Large intestine (tissue), 12 donors: ENCODE measurements around the gene NUDT21. TPM values are rescaled to one million over a fixed set of nuclear protein-coding genes. Genes with fewer than 3 reads are reported as not detected.
"Not testable (repeated sequence)": the region's sequence is repeated elsewhere in the genome, so short reads cannot be mapped to it uniquely, and the experiment has no call there.

ENCODE experiments used
- DNase-seq, 2 donors: peaks; one replicate each; pipeline versions ENCODE4 v3.0.0 to v3.0.0-alpha.2; 2013
- H3K27ac ChIP-seq: one replicate; pipeline ENCODE4 v1.5.1; 2013; ENCODE audit warnings: low read length
- H3K27me3 ChIP-seq: 2 replicates; pipeline ENCODE4 v1.6.1; 2013; ENCODE audit warnings: low read length; ENCODE audit not compliant: control insufficient read depth, insufficient read depth
- H3K36me3 ChIP-seq: 2 replicates; pipeline ENCODE4 v1.6.1; 2013; ENCODE audit warnings: low read length; ENCODE audit not compliant: control insufficient read depth, insufficient read depth
- H3K4me1 ChIP-seq: one replicate; pipeline ENCODE4 v1.6.1; 2013; ENCODE audit warnings: low read length; ENCODE audit not compliant: control insufficient read depth, insufficient read depth
- H3K4me3 ChIP-seq: one replicate; pipeline ENCODE4 v1.5.1; 2013; ENCODE audit warnings: low read length
- H3K9me3 ChIP-seq: one replicate; pipeline ENCODE4 v1.6.1; 2013; ENCODE audit warnings: mild to moderate bottlenecking, low read depth, low read length, moderate library complexity; ENCODE audit not compliant: control insufficient read depth
- WGBS: methylation state at CpG from one replicate; pipeline ENCODE4 v1.1.5; 2013; ENCODE audit warnings: low lambda C conversion rate; ENCODE audit not compliant: insufficient coverage; 5-methylcytosine and 5-hydroxymethylcytosine counted together
- long read RNA-seq, 11 donors: transcript quantifications; one replicate each; lab custom pipeline, GENCODE V29; 2026
- polyA plus RNA-seq: library from polyadenylated mRNA; unstranded; fragments of 120-200 nt; gene quantifications from one replicate; pipeline ENCODE4 v1.2.1, GENCODE V29; 2013

The NUDT21 gene
- polyA plus RNA-seq = 112 TPM
- long read RNA-seq, donor 1, full-length matches to known transcripts = 23 of 23 reads
- long read RNA-seq, donor 1, partial matches to known transcripts = 0 of 23 reads
- long read RNA-seq, donor 1, other reads (novel, unspliced or antisense) = 0 of 23 reads
- long read RNA-seq, donor 2, full-length matches to known transcripts = 47 of 102 reads
- long read RNA-seq, donor 2, partial matches to known transcripts = 47 of 102 reads
- long read RNA-seq, donor 2, other reads (novel, unspliced or antisense) = 8 of 102 reads
- long read RNA-seq, donor 3 = 0 reads
- long read RNA-seq, donor 4, full-length matches to known transcripts = 7 of 7 reads
- long read RNA-seq, donor 4, partial matches to known transcripts = 0 of 7 reads
- long read RNA-seq, donor 4, other reads (novel, unspliced or antisense) = 0 of 7 reads
- long read RNA-seq, donor 5, full-length matches to known transcripts = 13 of 19 reads
- long read RNA-seq, donor 5, partial matches to known transcripts = 6 of 19 reads
- long read RNA-seq, donor 5, other reads (novel, unspliced or antisense) = 0 of 19 reads
- long read RNA-seq, donor 6, full-length matches to known transcripts = 40 of 58 reads
- long read RNA-seq, donor 6, partial matches to known transcripts = 18 of 58 reads
- long read RNA-seq, donor 6, other reads (novel, unspliced or antisense) = 0 of 58 reads
- long read RNA-seq, donor 7, full-length matches to known transcripts = 18 of 23 reads
- long read RNA-seq, donor 7, partial matches to known transcripts = 5 of 23 reads
- long read RNA-seq, donor 7, other reads (novel, unspliced or antisense) = 0 of 23 reads
- long read RNA-seq, donor 8, full-length matches to known transcripts = 51 of 92 reads
- long read RNA-seq, donor 8, partial matches to known transcripts = 41 of 92 reads
- long read RNA-seq, donor 8, other reads (novel, unspliced or antisense) = 0 of 92 reads
- long read RNA-seq, donor 9, full-length matches to known transcripts = 57 of 79 reads
- long read RNA-seq, donor 9, partial matches to known transcripts = 22 of 79 reads
- long read RNA-seq, donor 9, other reads (novel, unspliced or antisense) = 0 of 79 reads
- long read RNA-seq, donor 10, full-length matches to known transcripts = 61 of 107 reads
- long read RNA-seq, donor 10, partial matches to known transcripts = 46 of 107 reads
- long read RNA-seq, donor 10, other reads (novel, unspliced or antisense) = 0 of 107 reads
- long read RNA-seq, donor 11, full-length matches to known transcripts = 29 of 48 reads
- long read RNA-seq, donor 11, partial matches to known transcripts = 19 of 48 reads
- long read RNA-seq, donor 11, other reads (novel, unspliced or antisense) = 0 of 48 reads

DNA sequence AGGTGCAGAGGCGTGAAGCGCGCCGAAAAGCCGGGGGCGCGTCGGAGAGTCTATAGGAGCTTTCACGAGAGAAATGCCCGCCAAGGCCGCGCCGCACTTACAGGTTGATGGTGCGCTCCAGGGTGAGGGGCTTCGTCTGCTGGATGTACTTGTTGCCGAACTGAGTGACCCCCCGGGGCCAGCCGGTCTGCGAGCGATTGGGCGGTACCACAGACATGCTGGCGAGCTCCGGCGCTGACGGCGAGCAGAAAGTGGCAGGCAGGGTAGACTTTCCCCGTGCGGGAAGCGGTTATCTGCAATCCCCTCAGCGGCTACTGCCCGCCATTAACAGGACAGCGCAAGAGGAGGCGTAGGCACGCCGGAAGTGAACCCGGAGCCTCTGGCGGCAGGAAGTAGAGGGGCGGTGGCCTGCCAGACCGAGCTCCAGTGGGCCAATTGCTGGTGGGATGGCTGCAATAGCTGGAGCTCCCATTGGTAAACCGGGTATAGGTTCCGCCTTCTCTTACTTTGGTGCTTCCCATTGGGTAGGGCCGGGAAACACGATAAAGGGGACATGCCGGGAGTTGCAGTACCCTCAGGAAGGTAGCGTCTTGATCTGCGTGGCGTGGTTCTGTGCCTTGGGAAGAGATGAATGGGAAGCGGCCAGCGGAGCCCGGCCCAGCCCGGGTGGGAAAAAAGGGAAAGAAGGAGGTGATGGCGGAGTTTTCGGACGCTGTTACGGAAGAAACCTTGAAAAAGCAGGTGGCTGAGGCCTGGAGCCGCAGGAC is at the start of gene NUDT21, which contains the start of gene OGFOD1:
Gene NUDT21, minus strand, starts transcription at position 347 of the 767 bp plus-strand sequence. Its CDS starts 130 bp downstream, at position 217.
Gene OGFOD1, plus strand, starts transcription at position 569 of the 767 bp plus-strand sequence. Its CDS starts 59 bp downstream, at position 628.
- peak within 1 kb of the TSS; percentile 92 for H3K27ac ChIP-seq
- no peaks in the 10 kb centered on the region for H3K9me3 ChIP-seq
- peak within 1 kb of the TSS; percentile 86 for H3K4me3 ChIP-seq
- WGBS = no CpG with 5 or more reads among the region's 56 CpGs
- DNase-seq = peak; percentile 97 to 98
- no peaks in the 10 kb centered on the region for H3K27me3 ChIP-seq
- peaks cover 20% of the 10 kb centered on the region for H3K36me3 ChIP-seq
- H3K4me1 ChIP-seq = peaks cover 7% of the 10 kb centered on the region

DNA sequence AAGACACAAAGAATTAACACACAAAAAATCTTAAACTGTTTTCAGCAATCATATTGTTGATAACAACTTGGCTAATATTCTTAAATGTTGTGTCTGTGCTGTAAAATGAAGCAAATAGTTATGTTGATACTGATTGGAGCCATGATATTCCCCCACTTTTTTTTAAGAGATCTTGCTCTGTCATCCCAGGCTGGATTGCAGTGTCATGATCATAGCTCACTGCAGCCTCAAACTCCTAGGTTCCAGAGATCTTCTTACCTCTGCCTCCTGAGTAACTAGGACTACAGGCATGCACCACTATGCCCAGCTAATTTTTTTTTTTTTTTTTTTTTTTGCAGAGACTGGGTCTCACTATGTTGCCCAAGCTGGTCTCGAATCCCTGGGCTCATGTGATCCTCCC is 42.7 kb upstream of the NUDT21 start:
- WGBS = no CpG with 5 or more reads among the region's 1 CpG
- no peak for DNase-seq
- H3K27me3 ChIP-seq = no peaks in the 10 kb centered on the region
- peaks cover 25% of the 10 kb centered on the region for H3K36me3 ChIP-seq
- no peak overlapping the region for H3K4me3 ChIP-seq
- H3K4me1 ChIP-seq = no peaks in the 10 kb centered on the region
- H3K27ac ChIP-seq = no peak overlapping the region
- no peaks in the 10 kb centered on the region for H3K9me3 ChIP-seq

- H3K4me3 ChIP-seq = no peak overlapping the region
- WGBS = no CpG with 5 or more reads among the region's 2 CpGs
- peaks cover 18% of the 10 kb centered on the region for H3K36me3 ChIP-seq
These were observed 42.0 kb upstream of the NUDT21 start for GRCh38 chr16:56493126-56493525.

GRCh38 chr16:56491657-56492261 is 40.6 kb upstream of the NUDT21 start:
- 100% methylated on average over 4 of the region's 4 CpGs for WGBS
- Histone ChIP-seq H3K9me3 (no peaks in the 10 kb centered on the region), H3K36me3 (peaks cover 7% of the 10 kb centered on the region), H3K27ac (no peak overlapping the region), H3K4me3 (no peak overlapping the region), H3K27me3 (no peaks in the 10 kb centered on the region), H3K4me1 (no peaks in the 10 kb centered on the region)
- DNase-seq = no peak

More at GRCh38 chr16:56493126-56493525, 42.0 kb upstream of the NUDT21 start:
- H3K9me3 ChIP-seq = no peaks in the 10 kb centered on the region
- DNase-seq = no peak
- H3K27me3 ChIP-seq = no peaks in the 10 kb centered on the region
- H3K4me1 ChIP-seq = no peaks in the 10 kb centered on the region
- no peak overlapping the region for H3K27ac ChIP-seq

DNA sequence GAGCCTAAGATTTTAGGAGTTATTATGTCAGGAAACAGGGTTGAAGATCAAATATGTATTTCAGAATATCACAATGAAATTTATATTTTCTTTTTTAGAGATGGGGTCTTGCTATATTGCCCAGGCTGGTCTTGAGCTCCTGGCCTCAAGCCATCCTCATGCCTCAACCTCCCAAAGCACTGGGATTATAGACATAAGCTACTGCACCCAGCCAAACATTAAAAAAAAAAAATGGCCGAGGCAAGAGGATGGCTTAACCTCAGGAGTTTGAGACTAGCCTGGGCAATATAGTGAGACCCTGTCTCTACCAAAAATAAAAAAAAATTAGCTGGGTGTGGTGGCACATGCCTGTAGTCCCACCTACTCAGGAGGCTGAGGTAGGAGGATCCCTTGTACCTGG is 37.7 kb upstream of the NUDT21 start:
- not testable (repeated sequence) for H3K4me1 ChIP-seq, DNase-seq, H3K27me3 ChIP-seq, H3K9me3 ChIP-seq, H3K4me3 ChIP-seq, H3K27ac ChIP-seq
- WGBS = 83% methylated on average over 1 of the region's 1 CpG
- peaks cover 11% of the 10 kb centered on the region for H3K36me3 ChIP-seq

DNA sequence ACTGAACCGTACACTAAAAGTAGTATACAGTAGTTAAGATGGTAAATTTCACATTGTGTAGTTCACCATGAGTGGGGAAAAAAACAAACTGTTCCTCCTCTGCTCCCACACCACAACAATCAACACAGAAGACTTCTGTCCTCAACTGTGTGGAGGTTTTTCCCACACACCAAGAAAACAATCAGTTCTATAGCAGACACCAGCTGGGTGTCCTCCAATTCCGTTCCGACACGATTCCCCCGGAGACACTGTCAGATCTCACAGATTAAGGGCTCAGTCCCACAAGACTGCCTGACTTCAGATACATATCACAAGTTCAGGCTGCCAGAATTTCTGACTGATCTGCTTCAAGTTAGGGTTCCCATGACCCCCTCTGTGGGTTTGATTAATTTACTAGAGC is 36.9 kb upstream of the NUDT21 start:
- Histone ChIP-seq H3K4me3 (no peak overlapping the region), H3K27me3 (no peaks in the 10 kb centered on the region), H3K4me1 (no peaks in the 10 kb centered on the region), H3K27ac (no peak overlapping the region), H3K9me3 (no peaks in the 10 kb centered on the region), H3K36me3 (peaks cover 17% of the 10 kb centered on the region)
- WGBS = no CpG with 5 or more reads among the region's 5 CpGs
- DNase-seq = no peak

DNA sequence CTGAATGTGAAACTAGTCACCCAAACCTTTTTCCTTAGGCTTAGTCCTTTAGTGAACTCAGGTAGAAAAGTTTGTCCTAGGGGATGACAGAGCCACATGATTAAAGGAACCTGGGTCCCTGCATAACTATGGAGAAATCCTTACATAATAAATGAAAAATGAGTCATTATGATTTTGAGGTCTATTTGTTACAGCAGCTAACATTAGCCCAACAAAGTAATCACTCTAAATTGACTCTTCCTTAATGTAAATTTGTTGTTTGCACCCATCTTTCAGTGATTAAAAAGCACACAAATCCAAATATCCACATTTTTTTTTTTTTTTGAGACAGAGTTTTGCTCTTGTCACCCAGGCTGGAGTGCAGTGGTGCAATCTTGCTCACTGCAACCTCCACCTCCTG is 32.3 kb upstream of the NUDT21 start:
- no peak overlapping the region for H3K4me3 ChIP-seq
- H3K27ac ChIP-seq = no peak overlapping the region
- H3K4me1 ChIP-seq = no peaks in the 10 kb centered on the region
- H3K9me3 ChIP-seq = no peaks in the 10 kb centered on the region
- H3K27me3 ChIP-seq = no peaks in the 10 kb centered on the region
- H3K36me3 ChIP-seq = peaks cover 36% of the 10 kb centered on the region
- DNase-seq = no peak

GRCh38 chr16:56482683-56483236 is 31.6 kb upstream of the NUDT21 start:
- no peaks in the 10 kb centered on the region for H3K27me3 ChIP-seq
- DNase-seq = no peak
- no peaks in the 10 kb centered on the region for H3K4me1 ChIP-seq
- H3K27ac ChIP-seq = no peak overlapping the region
- H3K4me3 ChIP-seq = no peak overlapping the region
- no CpG with 5 or more reads among the region's 5 CpGs for WGBS
- H3K36me3 ChIP-seq = peaks cover 38% of the 10 kb centered on the region
- H3K9me3 ChIP-seq = no peaks in the 10 kb centered on the region

DNA sequence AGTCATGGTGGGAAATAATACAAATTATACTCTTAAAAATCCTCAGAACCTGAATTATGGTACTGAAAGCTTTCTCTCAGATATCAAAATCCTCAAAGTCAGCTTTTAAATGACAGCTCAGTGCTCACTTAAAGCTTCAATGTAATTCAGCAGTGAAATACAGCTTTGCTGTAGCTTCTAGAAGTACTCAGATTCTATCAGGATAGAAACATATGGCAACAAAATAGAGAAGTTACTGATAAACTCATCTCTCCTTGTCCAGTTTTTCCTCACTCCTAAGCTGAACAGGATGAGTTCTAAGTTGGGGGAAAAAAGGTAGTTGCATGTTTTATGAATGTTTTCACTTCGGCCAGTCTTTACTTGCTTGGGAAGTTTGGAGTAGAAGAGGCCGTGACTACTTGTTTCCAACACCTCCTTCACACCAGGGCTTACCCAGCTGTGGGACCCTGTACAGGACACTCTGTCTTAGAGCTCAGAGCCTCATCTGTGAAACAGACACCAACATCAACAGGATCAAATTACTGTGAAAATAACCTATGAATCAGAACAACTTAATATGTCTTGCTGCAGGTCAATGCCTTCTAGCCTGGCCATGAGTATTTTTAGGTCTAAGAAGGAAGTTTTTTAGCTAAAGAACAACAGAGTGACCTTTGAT is 30.5 kb upstream of the NUDT21 start:
- Histone ChIP-seq H3K4me3 (no peak overlapping the region), H3K27me3 (no peaks in the 10 kb centered on the region), H3K36me3 (peaks cover 46% of the 10 kb centered on the region), H3K9me3 (no peaks in the 10 kb centered on the region), H3K4me1 (no peaks in the 10 kb centered on the region), H3K27ac (no peak overlapping the region)
- DNase-seq = no peak
- WGBS = no CpG with 5 or more reads among the region's 2 CpGs
